ENCODE measurements around the gene TAF11L9. TPM values are rescaled to one million over a fixed set of nuclear protein-coding genes. Genes with fewer than 3 reads are reported as not detected.
"Not testable (repeated sequence)": the region's sequence is repeated elsewhere in the genome, so short reads cannot be mapped to it uniquely, and the experiment has no call there.

TAF11L9 gene
- polyA plus RNA-seq, result not detected

- not testable (repeated sequence) for H3K4me1 Mint-ChIP-seq; DNase-seq; H3K9me3 Mint-ChIP-seq; H3K36me3 Mint-ChIP-seq; H3K27me3 Mint-ChIP-seq (ENCODE audit: low read depth in 3 of 3); H3K4me3 Mint-ChIP-seq; H3K27ac Mint-ChIP-seq
Observed at GRCh38 chr5:17594255-17594654, at the start of gene TAF11L9. Gene TAF11L9, minus strand, starts transcription at chr5:17594394.

- Mint-ChIP-seq H3K27me3 (ENCODE audit: low read depth in 3 of 3) (peaks cover 0 to 9% (median 0%) of the 10 kb centered on the region in 3 donors), H3K36me3 (no peaks in the 10 kb centered on the region), H3K4me1 (no peaks in the 10 kb centered on the region), H3K27ac (no peak within 1 kb of the TSS), H3K4me3 (no peak within 1 kb of the TSS), H3K9me3 (peaks cover 3 to 27% (median 13%) of the 10 kb centered on the region in 6 donors)
- no peak for DNase-seq
Observed at GRCh38 chr5:17634160-17634559, 40.0 kb upstream of the TAF11L9 start, which contains the start of gene TAF11L14. Gene TAF11L14, plus strand, starts transcription at chr5:17634460.

DNA sequence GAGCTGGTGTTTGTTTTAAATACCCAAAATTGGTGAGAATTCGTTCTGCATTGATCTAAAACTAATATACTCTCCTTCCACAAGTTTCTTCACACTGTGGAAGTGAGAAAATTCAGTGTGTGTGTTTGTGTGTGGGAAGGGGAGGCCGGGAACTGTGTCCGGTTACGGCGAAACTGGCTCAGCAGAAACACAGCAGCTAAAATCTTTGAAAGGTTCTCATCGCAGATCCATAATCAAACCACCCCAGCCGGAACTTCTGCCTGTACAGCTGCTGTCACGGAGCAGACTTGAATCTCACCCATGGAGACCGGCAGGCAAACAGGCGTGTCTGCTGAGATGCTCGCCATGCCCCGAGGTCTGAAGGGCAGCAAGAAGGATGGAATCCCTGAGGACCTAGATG is 37.6 kb upstream of the TAF11L9 start, which contains the start of gene TAF11L13:
Gene TAF11L13, plus strand, starts transcription at position 301 of the 400 bp plus-strand sequence.
- H3K27ac Mint-ChIP-seq, result peak within 1 kb of the TSS in 1 of 6 donors; percentile 34
- DNase-seq; H3K36me3 Mint-ChIP-seq; H3K4me1 Mint-ChIP-seq; H3K4me3 Mint-ChIP-seq; H3K27me3 Mint-ChIP-seq (ENCODE audit: low read depth in 3 of 3): not testable (repeated sequence)
- H3K9me3 Mint-ChIP-seq, result peaks cover 3 to 31% (median 13%) of the 10 kb centered on the region in 6 donors

- Mint-ChIP-seq H3K4me1 (no peaks in the 10 kb centered on the region), H3K4me3 (no peak overlapping the region), H3K9me3 (peaks cover 2 to 24% (median 9%) of the 10 kb centered on the region in 6 donors), H3K27me3 (ENCODE audit: low read depth in 3 of 3) (no peaks in the 10 kb centered on the region), H3K36me3 (no peaks in the 10 kb centered on the region), H3K27ac (no peak overlapping the region)
- DNase-seq, result no peak
Observed at GRCh38 chr5:17625686-17626085, 31.5 kb upstream of the TAF11L9 start.

GRCh38 chr5:17620627-17621026 is 26.4 kb upstream of the TAF11L9 start:
- Mint-ChIP-seq H3K27me3 (ENCODE audit: low read depth in 3 of 3) (no peaks in the 10 kb centered on the region), H3K4me3 (no peak overlapping the region), H3K4me1 (no peaks in the 10 kb centered on the region), H3K27ac (no peak overlapping the region), H3K9me3 (peaks cover 5 to 25% (median 12%) of the 10 kb centered on the region in 6 donors), H3K36me3 (no peaks in the 10 kb centered on the region)
- DNase-seq, result no peak

DNA sequence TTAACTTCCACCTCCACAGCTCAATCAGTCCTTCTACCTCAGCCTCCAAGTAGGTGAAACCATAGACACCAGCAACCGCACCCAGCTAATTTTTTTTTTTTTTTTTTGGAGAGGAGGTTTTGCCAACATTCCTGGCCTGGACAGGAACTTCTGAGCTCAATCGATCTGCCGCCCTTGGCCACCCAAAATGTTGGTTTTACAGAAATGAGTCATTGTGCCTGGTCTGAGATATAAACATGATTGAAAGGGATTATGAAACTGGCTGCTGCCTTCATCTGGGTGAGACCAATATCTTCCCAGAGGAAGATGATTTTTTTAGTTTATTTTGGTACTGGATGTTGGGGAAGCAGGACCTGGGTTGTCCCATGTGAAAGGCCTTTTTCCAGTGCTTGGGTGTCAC is 25.2 kb upstream of the TAF11L9 start:
- peaks cover 5 to 27% (median 11%) of the 10 kb centered on the region in 6 donors for H3K9me3 Mint-ChIP-seq

GRCh38 chr5:17614872-17615605 is 20.8 kb upstream of the TAF11L9 start:
- Mint-ChIP-seq H3K4me3 (no peak overlapping the region), H3K27me3 (ENCODE audit: low read depth in 3 of 3) (peaks cover 0 to 2% (median 0%) of the 10 kb centered on the region in 3 donors)

More for the DNA sequence above, 25.2 kb upstream of the TAF11L9 start:
- Mint-ChIP-seq H3K4me1 (no peaks in the 10 kb centered on the region), H3K27ac (no peak overlapping the region), H3K4me3 (no peak overlapping the region), H3K36me3 (no peaks in the 10 kb centered on the region), H3K27me3 (ENCODE audit: low read depth in 3 of 3) (no peaks in the 10 kb centered on the region)
- no peak for DNase-seq

DNA sequence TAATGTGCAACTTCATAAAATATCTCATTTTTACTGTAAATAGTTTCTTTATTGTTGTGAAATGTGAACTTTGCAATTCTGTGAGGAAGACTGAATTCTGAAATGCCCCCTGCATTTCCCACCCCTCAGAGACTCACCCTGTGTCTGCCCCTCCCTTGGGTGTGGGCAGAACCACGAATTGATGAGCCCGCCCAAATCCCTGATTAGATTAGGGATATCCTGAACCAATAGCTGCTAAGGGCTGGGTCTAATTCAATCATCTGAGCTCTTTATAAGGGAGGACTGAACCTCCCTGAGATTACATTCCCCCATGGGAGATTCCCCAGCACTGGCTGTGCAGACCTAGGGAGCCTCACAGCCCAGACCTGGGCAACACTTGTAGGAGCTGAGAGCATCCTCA is 15.9 kb upstream of the TAF11L9 start, which contains the start of gene TAF11L12:
Gene TAF11L12, plus strand, starts transcription at position 301 of the 400 bp plus-strand sequence.
- not testable (repeated sequence) for H3K4me1 Mint-ChIP-seq; H3K36me3 Mint-ChIP-seq; H3K27me3 Mint-ChIP-seq (ENCODE audit: low read depth in 3 of 3); DNase-seq; H3K4me3 Mint-ChIP-seq
- Mint-ChIP-seq H3K9me3 (peaks cover 0 to 52% (median 19%) of the 10 kb centered on the region in 6 donors), H3K27ac (peak within 1 kb of the TSS in 1 of 6 donors; percentile 40)

More at GRCh38 chr5:17614872-17615605, 20.8 kb upstream of the TAF11L9 start:
- H3K27ac Mint-ChIP-seq, result no peak overlapping the region
- no peaks in the 10 kb centered on the region for H3K36me3 Mint-ChIP-seq
- DNase-seq, result no peak
- H3K4me1 Mint-ChIP-seq, result no peaks in the 10 kb centered on the region
- peaks cover 0 to 35% (median 17%) of the 10 kb centered on the region in 6 donors for H3K9me3 Mint-ChIP-seq

DNA sequence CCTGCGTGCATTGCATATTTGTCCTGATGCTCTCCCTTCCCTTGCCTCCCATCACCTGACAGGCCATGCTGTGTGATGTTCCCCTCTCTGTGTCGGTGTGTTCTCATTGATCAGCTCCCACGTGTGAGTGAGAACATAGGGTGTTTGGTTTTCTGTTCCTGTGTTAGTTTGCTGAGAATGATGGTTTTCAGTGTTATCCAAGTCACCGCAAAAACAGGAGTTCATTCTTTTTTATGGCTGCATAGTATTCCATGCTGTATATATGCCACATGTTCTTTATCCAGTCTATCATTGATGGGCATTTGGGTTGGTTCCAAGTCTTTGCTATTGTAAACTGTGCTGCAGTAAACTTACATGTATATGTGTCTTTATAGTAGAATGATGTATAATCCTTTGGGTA is 13.3 kb upstream of the TAF11L9 start:
- not testable (repeated sequence) for DNase-seq; H3K4me1 Mint-ChIP-seq; H3K27me3 Mint-ChIP-seq (ENCODE audit: low read depth in 3 of 3); H3K36me3 Mint-ChIP-seq; H3K4me3 Mint-ChIP-seq
- Mint-ChIP-seq H3K27ac (peak overlapping the region in 1 of 6 donors; percentile 34), H3K9me3 (peaks cover 0 to 53% (median 26%) of the 10 kb centered on the region in 6 donors)

- Mint-ChIP-seq H3K27me3 (ENCODE audit: low read depth in 3 of 3) (peaks cover 0 to 1% (median 0%) of the 10 kb centered on the region in 3 donors), H3K4me1 (no peaks in the 10 kb centered on the region), H3K27ac (no peak overlapping the region), H3K36me3 (peaks cover 0 to 4% (median 0%) of the 10 kb centered on the region in 3 donors), H3K9me3 (peaks cover 0 to 41% (median 24%) of the 10 kb centered on the region in 6 donors), H3K4me3 (no peak overlapping the region)
- no peak for DNase-seq
Observed at GRCh38 chr5:17604951-17605350, 10.8 kb upstream of the TAF11L9 start.

GRCh38 chr5:17603880-17604279 is 9.7 kb upstream of the TAF11L9 start, which contains the start of gene TAF11L11:
Gene TAF11L11, plus strand, starts transcription at chr5:17604183.
- not testable (repeated sequence) for H3K27ac Mint-ChIP-seq; H3K36me3 Mint-ChIP-seq; H3K4me3 Mint-ChIP-seq; DNase-seq; H3K27me3 Mint-ChIP-seq (ENCODE audit: low read depth in 3 of 3); H3K4me1 Mint-ChIP-seq
- peaks cover 0 to 41% (median 27%) of the 10 kb centered on the region in 6 donors for H3K9me3 Mint-ChIP-seq

- not testable (repeated sequence) for H3K27ac Mint-ChIP-seq; H3K4me1 Mint-ChIP-seq; H3K27me3 Mint-ChIP-seq (ENCODE audit: low read depth in 3 of 3); H3K4me3 Mint-ChIP-seq; DNase-seq; H3K36me3 Mint-ChIP-seq
- peaks cover 0 to 17% (median 8%) of the 10 kb centered on the region in 6 donors for H3K9me3 Mint-ChIP-seq
Observed at GRCh38 chr5:17597728-17598127, 3.5 kb upstream of the TAF11L9 start, which contains the start of gene TAF11L10. Gene TAF11L10, minus strand, starts transcription at chr5:17597828.

GRCh38 chr5:17590860-17591259 is 3.3 kb downstream of the TAF11L9 start, which contains the start of gene TAF11L8:
Gene TAF11L8, minus strand, starts transcription at chr5:17590960.
- H3K27ac Mint-ChIP-seq; H3K9me3 Mint-ChIP-seq; DNase-seq; H3K36me3 Mint-ChIP-seq; H3K27me3 Mint-ChIP-seq (ENCODE audit: low read depth in 3 of 3); H3K4me1 Mint-ChIP-seq; H3K4me3 Mint-ChIP-seq: not testable (repeated sequence)

DNA sequence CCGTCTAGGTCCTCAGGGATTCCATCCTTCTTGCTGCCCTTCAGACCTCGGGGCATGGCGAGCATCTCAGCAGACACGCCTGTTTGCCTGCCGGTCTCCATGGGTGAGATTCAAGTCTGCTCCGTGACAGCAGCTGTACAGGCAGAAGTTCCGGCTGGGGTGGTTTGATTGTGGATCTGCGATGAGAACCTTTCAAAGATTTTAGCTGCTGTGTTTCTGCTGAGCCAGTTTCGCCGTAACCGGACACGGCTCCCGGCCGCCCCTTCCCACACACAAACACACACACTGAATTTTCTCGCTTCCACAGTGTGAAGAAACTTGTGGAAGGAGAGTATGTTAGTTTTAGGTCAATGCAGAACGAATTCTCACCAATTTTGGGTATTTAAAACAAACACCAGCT is 8.5 kb downstream of the TAF11L9 start, which contains the start of gene TAF11L7:
Gene TAF11L7, minus strand, starts transcription at position 101 of the 400 bp plus-strand sequence.
- H3K27me3 Mint-ChIP-seq (ENCODE audit: low read depth in 3 of 3); H3K36me3 Mint-ChIP-seq; DNase-seq; H3K4me1 Mint-ChIP-seq; H3K27ac Mint-ChIP-seq; H3K4me3 Mint-ChIP-seq; H3K9me3 Mint-ChIP-seq: not testable (repeated sequence)
